Central memory CD8-positive, alpha-beta T cell (primary cell): Measurements from ENCODE around the gene KHDRBS1.
"Not testable (repeated sequence)": the region's sequence is repeated elsewhere in the genome, so short reads cannot be mapped to it uniquely, and the experiment has no call there.

ENCODE experiments used
- ATAC-seq: fragments of 150-1000 bp; cut with Tn5 transposase; replicated peaks from 2 replicates; pipeline ENCODE4 v1.10.0; 2022; ENCODE audit warnings: mild to moderate bottlenecking, moderate FRiP score, moderate number of reproducible peaks; ENCODE audit not compliant: poor library complexity, severe bottlenecking; ENCODE audit errors: extremely low read depth
- DNase-seq, 2 donors: peaks; one replicate each; pipeline ENCODE4 v3.0.0; 2021; ENCODE audit warnings: low spot score in 2 of 2
- H3K27ac Mint-ChIP-seq: one replicate; pipeline ENCODE4 v1.8.0; 2022; ENCODE audit warnings: low read depth, mild to moderate bottlenecking, moderate library complexity, mixed read lengths
- H3K27me3 Mint-ChIP-seq: one replicate; pipeline ENCODE4 v1.8.0; 2022; ENCODE audit warnings: mixed read lengths
- H3K36me3 Mint-ChIP-seq: one replicate; pipeline ENCODE4 v1.8.0; 2022; ENCODE audit warnings: mild to moderate bottlenecking, moderate library complexity, mixed read lengths; ENCODE audit not compliant: insufficient read depth
- H3K4me1 Mint-ChIP-seq: one replicate; pipeline ENCODE4 v1.8.0; 2022; ENCODE audit warnings: mixed read lengths
- H3K4me3 Mint-ChIP-seq: one replicate; pipeline ENCODE4 v1.8.0; 2022; ENCODE audit warnings: mild to moderate bottlenecking, moderate library complexity, mixed read lengths
- H3K9me3 Mint-ChIP-seq: one replicate; pipeline ENCODE4 v1.8.0; 2022; ENCODE audit warnings: mixed read lengths

KHDRBS1 gene

DNA sequence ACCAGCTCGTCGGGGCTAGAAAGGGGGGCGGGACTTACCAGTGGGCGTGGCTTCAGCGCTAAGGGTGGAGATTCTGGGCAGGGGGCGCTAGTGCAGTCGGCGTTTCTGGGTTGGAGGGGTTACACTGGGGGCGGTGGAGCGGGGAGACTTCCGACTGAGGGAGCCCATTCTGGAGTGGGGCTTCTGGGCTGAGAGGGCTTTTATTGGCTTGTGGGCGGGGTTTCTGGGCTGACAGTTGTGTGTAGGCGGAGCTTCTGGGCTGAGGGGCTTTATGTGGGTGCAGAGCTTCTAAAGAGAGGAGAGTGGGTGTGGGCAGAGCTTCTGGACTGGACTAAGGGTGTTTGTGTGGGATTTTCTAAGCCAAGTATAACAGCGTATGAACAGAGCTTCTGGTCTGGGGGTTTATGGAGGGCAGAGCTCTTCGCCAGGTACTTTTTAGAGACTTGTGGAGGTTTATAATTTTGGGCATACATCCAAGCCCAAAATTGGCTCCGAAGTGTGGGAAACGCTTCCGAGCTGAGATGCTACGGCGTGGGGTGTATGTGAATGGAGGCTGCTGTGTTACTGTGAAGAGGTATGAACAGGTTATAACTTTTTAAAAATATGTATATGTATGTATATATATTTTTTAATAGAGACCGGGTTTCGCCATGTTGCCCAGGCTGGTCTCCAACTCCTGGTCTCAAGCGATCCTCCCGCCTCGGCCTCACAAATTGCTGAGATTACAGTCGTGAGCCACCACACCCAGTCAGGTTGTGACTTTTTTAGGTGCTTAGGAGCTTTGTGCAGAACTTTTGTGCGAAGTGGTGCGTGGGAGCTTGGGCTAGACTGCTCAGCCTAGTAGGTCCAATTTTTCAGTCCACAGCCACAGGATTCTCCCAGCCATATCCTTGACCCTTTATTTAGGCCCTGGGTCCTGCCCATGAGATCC is 59.9 kb downstream of the KHDRBS1 start:
- DNase-seq (no peak), ATAC-seq (peak; percentile 41)
- H3K4me3 Mint-ChIP-seq, result peak overlapping the region; percentile 87
- H3K9me3 Mint-ChIP-seq, result no peaks in the 10 kb centered on the region
- H3K4me1 Mint-ChIP-seq, result peaks cover 28% of the 10 kb centered on the region
- H3K27ac Mint-ChIP-seq, result peak overlapping the region; percentile 87
- H3K36me3 Mint-ChIP-seq, result peaks cover 16% of the 10 kb centered on the region
- H3K27me3 Mint-ChIP-seq, result no peaks in the 10 kb centered on the region

DNA sequence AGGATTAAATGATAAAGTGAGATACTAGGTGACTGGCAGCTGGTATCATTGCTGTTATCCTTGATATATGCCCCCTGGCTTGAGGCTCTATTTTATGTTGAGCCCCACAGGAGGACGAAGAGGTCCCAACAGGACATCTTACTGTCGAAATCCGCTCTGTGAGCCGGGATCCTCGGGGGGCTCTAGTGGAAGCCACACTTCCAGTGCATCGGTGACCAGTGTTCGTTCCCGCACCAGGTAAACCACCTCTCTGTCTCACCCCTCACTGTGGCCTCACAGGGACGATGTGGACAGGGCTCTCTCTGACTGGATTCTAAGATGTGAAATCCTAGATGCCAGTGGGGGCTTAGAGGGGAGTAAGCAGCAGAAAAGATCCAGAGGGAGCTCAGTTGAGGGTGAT is 61.2 kb downstream of the KHDRBS1 start:
- no peaks in the 10 kb centered on the region for H3K9me3 Mint-ChIP-seq
- H3K4me3 Mint-ChIP-seq, result peak overlapping the region; percentile 26
- peaks cover 28% of the 10 kb centered on the region for H3K4me1 Mint-ChIP-seq
- H3K27me3 Mint-ChIP-seq, result no peaks in the 10 kb centered on the region
- DNase-seq (no peak), ATAC-seq (no peak)
- H3K27ac Mint-ChIP-seq, result peak overlapping the region; percentile 4
- H3K36me3 Mint-ChIP-seq, result peaks cover 25% of the 10 kb centered on the region

DNA sequence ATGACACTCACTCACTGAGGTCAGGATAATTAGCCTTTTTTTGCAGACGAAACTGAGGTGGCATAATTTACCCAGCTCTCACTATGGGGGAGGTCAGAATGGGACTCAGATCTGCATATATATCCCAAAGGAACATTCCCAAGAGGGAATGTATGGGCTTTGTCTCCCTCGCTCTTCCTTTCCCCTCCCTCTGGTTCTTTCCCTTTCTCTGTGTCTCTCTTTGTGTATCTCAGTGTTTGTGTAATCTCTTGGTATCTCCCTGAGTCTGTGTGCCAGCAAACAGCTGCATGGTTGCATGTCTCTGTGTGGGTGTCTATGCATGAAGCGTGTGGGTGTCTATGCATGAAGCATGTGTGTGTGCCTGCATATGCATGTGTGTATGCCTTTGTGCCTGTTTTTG is 63.8 kb downstream of the KHDRBS1 start:
- DNase-seq (no peak), ATAC-seq (no peak)
- Mint-ChIP-seq H3K9me3 (no peaks in the 10 kb centered on the region), H3K4me1 (peaks cover 19% of the 10 kb centered on the region), H3K27ac (no peak overlapping the region), H3K36me3 (peaks cover 27% of the 10 kb centered on the region), H3K27me3 (no peaks in the 10 kb centered on the region), H3K4me3 (no peak overlapping the region)

DNA sequence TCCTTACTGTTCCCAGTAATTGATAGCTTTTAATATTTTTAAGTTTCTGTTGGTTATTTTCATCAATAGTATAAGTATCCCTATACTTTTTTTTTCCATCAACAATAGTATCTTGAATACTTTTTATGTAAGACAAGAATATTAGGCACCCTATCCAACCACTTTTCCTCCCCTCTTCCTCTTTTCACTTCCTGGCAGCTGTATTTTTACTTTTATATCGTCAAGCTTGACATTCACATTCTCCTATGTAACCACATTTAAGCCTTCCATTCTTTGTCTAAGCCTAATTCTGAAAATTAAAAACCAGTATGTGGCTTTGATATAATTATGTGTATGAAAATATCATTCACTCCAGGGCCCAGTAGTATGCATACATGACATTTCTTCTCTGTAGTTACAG is 68.4 kb downstream of the KHDRBS1 start:
- no peaks in the 10 kb centered on the region for H3K9me3 Mint-ChIP-seq
- H3K4me3 Mint-ChIP-seq, result no peak overlapping the region
- no peaks in the 10 kb centered on the region for H3K4me1 Mint-ChIP-seq
- H3K27me3 Mint-ChIP-seq, result no peaks in the 10 kb centered on the region
- H3K27ac Mint-ChIP-seq, result no peak overlapping the region
- no peak for ATAC-seq
- DNase-seq, result no peak
- H3K36me3 Mint-ChIP-seq, result peaks cover 18% of the 10 kb centered on the region

DNA sequence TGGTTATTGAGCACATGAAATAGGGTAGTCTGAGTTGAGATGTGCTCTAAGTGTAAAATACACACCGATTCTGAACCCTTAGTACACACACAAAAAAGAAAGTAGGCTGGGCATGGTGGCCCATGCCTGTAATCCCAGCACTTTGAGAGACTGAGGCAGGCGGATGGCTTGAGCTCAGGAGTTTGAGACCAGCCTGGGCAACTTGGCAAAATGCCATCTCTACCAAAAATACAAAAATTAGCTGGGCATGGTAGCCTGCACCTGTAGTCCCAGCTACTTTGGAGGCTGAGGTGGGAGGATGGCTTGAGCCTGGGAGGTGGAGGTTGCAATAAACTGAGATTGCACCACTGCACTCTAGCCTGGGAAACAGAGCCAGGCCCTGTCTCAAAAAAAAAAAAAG is 72.7 kb downstream of the KHDRBS1 start:
- H3K4me3 Mint-ChIP-seq, H3K27me3 Mint-ChIP-seq, H3K9me3 Mint-ChIP-seq, H3K27ac Mint-ChIP-seq, H3K36me3 Mint-ChIP-seq, ATAC-seq, DNase-seq, H3K4me1 Mint-ChIP-seq: not testable (repeated sequence)

- ATAC-seq (no peak), DNase-seq (no peak)
- Mint-ChIP-seq H3K9me3 (no peaks in the 10 kb centered on the region), H3K4me1 (no peaks in the 10 kb centered on the region), H3K27ac (no peak overlapping the region), H3K4me3 (no peak overlapping the region), H3K36me3 (peaks cover 21% of the 10 kb centered on the region), H3K27me3 (no peaks in the 10 kb centered on the region)
Observed at GRCh38 chr1:32091176-32091575, 77.5 kb downstream of the KHDRBS1 start.

GRCh38 chr1:32091591-32091990 is 77.9 kb downstream of the KHDRBS1 start:
- Mint-ChIP-seq H3K9me3 (no peaks in the 10 kb centered on the region), H3K4me1 (no peaks in the 10 kb centered on the region), H3K27me3 (no peaks in the 10 kb centered on the region), H3K36me3 (peaks cover 21% of the 10 kb centered on the region), H3K4me3 (no peak overlapping the region), H3K27ac (no peak overlapping the region)
- DNase-seq (no peak), ATAC-seq (no peak)
